Osteocyte (in vitro differentiated cells): ENCODE results near the gene ETHE1. TPM values are rescaled to one million over a fixed set of nuclear protein-coding genes. Genes with fewer than 3 reads are reported as not detected.

Experiments
- DNase-seq: peaks from one replicate; pipeline ENCODE4 v3.0.0; 2021; ENCODE audit warnings: mixed read lengths; ENCODE audit not compliant: unreplicated experiment; ENCODE audit errors: extremely low spot score
- H3K27ac Mint-ChIP-seq: one replicate; pipeline ENCODE4 v1.8.0; 2021; ENCODE audit warnings: mild to moderate bottlenecking, mixed read lengths; ENCODE audit not compliant: unreplicated experiment
- H3K27me3 Mint-ChIP-seq: one replicate; pipeline ENCODE4 v1.8.0; 2021; ENCODE audit warnings: mixed read lengths; ENCODE audit not compliant: unreplicated experiment
- H3K36me3 Mint-ChIP-seq: one replicate; pipeline ENCODE4 v1.8.0; 2021; ENCODE audit warnings: mixed read lengths; ENCODE audit not compliant: unreplicated experiment
- H3K4me1 Mint-ChIP-seq: one replicate; pipeline ENCODE4 v1.8.0; 2021; ENCODE audit warnings: mixed read lengths; ENCODE audit not compliant: unreplicated experiment
- H3K4me3 Mint-ChIP-seq: one replicate; pipeline ENCODE4 v1.8.0; 2021; ENCODE audit warnings: mild to moderate bottlenecking, moderate library complexity, mixed read lengths; ENCODE audit not compliant: unreplicated experiment
- H3K9me3 Mint-ChIP-seq: one replicate; pipeline ENCODE4 v1.8.0; 2021; ENCODE audit warnings: mixed read lengths; ENCODE audit not compliant: unreplicated experiment
- CTCF ChIP-seq: fragments of 200-600 bp; sonication (generic); IDR thresholded peaks from 2 replicates; pipeline ENCODE4 v1.5.0; 2021; ENCODE audit warnings: antibody characterized with exemption, mild to moderate bottlenecking, moderate library complexity
- total RNA-seq: library from RNA; stranded (reverse); gene quantifications from 2 replicates; pipeline ENCODE4 v1.2.1, GENCODE V29; 2021

The ETHE1 gene
- total RNA-seq, 1 donor from 2014 or later = 41.8 TPM

DNA sequence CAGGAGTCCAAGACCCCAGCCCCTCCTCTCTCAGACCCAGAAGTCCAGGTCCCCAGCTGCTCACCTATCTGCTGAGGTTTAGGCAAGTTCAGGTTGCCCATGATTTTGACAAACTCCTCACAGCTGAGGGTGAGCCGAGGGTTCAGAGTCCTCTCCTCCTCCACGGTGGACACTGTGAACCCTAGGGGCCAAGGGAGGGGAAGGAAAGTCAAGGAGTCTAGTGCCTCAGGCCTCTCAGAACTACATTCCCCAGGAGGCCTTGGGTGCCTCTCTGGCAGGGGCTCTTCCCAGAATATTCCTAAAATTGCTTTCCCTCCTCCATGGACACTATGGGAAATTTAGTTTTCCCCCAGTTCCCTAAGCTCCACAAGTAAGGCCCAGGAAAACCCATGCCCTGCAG lies 19.1 kb downstream of the ETHE1 start:
- H3K4me3 Mint-ChIP-seq = no peak overlapping the region
- peaks cover 2% of the 10 kb centered on the region for H3K27me3 Mint-ChIP-seq
- peaks cover 24% of the 10 kb centered on the region for H3K36me3 Mint-ChIP-seq
- H3K9me3 Mint-ChIP-seq = no peaks in the 10 kb centered on the region
- H3K4me1 Mint-ChIP-seq = peaks cover 18% of the 10 kb centered on the region
- DNase-seq = no peak
- H3K27ac Mint-ChIP-seq = no peak overlapping the region
- TF ChIP-seq CTCF = no peak

- Mint-ChIP-seq H3K9me3 (no peaks in the 10 kb centered on the region), H3K27me3 (peaks cover 3% of the 10 kb centered on the region), H3K36me3 (peaks cover 24% of the 10 kb centered on the region), H3K27ac (no peak overlapping the region), H3K4me1 (peaks cover 22% of the 10 kb centered on the region), H3K4me3 (no peak overlapping the region)
- no peak for TF ChIP-seq CTCF
- no peak for DNase-seq
These were observed 20.4 kb downstream of the ETHE1 start for GRCh38 chr19:43506629-43507028.

DNA sequence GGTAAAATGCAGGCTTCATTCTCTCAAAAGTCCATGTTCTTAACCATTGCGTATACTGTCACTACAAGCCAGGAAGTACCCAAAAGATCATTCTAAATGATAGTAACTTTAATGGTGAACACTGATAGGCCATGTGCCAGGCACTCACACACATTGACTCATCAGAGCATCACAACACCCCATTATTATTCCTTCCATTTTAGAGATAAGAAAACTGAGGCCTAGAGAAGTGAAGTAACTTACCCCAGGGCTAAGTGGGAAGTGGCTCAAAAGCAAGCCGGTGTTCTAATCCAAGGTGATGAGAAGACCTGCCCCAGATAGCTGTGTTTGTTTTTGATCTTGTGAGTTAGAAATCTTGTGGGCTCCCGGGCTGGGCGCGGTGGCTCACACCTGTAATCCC lies 21.1 kb downstream of the ETHE1 start:
- H3K9me3 Mint-ChIP-seq = no peaks in the 10 kb centered on the region
- H3K4me1 Mint-ChIP-seq = peaks cover 22% of the 10 kb centered on the region
- peaks cover 3% of the 10 kb centered on the region for H3K27me3 Mint-ChIP-seq
- no peak for TF ChIP-seq CTCF
- no peak for DNase-seq
- peaks cover 19% of the 10 kb centered on the region for H3K36me3 Mint-ChIP-seq
- H3K4me3 Mint-ChIP-seq = no peak overlapping the region
- no peak overlapping the region for H3K27ac Mint-ChIP-seq

DNA sequence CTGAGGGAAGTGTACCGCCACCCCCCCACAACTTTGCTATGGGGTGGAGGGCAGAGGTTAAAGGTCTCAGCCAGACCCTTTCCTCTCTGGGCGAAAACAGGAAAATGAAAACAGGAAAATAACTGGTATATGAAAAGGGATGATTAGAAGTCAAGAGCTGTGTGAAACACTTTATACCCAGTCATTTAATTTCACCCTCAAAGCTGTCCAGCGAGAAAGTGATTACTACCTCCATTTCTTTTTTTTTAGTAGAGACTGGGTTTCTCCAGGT lies 21.9 kb downstream of the ETHE1 start:
- H3K27ac Mint-ChIP-seq = no peak overlapping the region
- H3K36me3 Mint-ChIP-seq = peaks cover 15% of the 10 kb centered on the region

GRCh38 chr19:43504426-43505185 lies 22.4 kb downstream of the ETHE1 start, which contains the start of gene PHLDB3:
Gene PHLDB3 (minus strand): TSS chr19:43504746. CDS start chr19:43504118, 628 bp downstream.
- H3K27me3 Mint-ChIP-seq = peaks cover 3% of the 10 kb centered on the region
- H3K4me1 Mint-ChIP-seq = peaks cover 22% of the 10 kb centered on the region
- DNase-seq = no peak
- peak within 1 kb of the TSS; percentile 90 for H3K27ac Mint-ChIP-seq
- peak within 1 kb of the TSS; percentile 93 for H3K4me3 Mint-ChIP-seq
- peaks cover 11% of the 10 kb centered on the region for H3K36me3 Mint-ChIP-seq
- TF ChIP-seq CTCF = no peak
- H3K9me3 Mint-ChIP-seq = no peaks in the 10 kb centered on the region

More for the DNA sequence above, 21.9 kb downstream of the ETHE1 start:
- Mint-ChIP-seq H3K27me3 (peaks cover 3% of the 10 kb centered on the region), H3K4me3 (peak overlapping the region; percentile 42), H3K4me1 (peaks cover 22% of the 10 kb centered on the region), H3K9me3 (no peaks in the 10 kb centered on the region)
- no peak for DNase-seq
- no peak for TF ChIP-seq CTCF
